Osteocyte (in vitro differentiated cells): Measurements from ENCODE around the gene SLX4IP. TPM values are rescaled to one million over a fixed set of nuclear protein-coding genes. Genes with fewer than 3 reads are reported as not detected.

Experiments
- DNase-seq: peaks from one replicate; pipeline ENCODE4 v3.0.0; 2021; ENCODE audit warnings: mixed read lengths; ENCODE audit not compliant: unreplicated experiment; ENCODE audit errors: extremely low spot score
- H3K27ac Mint-ChIP-seq: one replicate; pipeline ENCODE4 v1.8.0; 2021; ENCODE audit warnings: mild to moderate bottlenecking, mixed read lengths; ENCODE audit not compliant: unreplicated experiment
- H3K27me3 Mint-ChIP-seq: one replicate; pipeline ENCODE4 v1.8.0; 2021; ENCODE audit warnings: mixed read lengths; ENCODE audit not compliant: unreplicated experiment
- H3K36me3 Mint-ChIP-seq: one replicate; pipeline ENCODE4 v1.8.0; 2021; ENCODE audit warnings: mixed read lengths; ENCODE audit not compliant: unreplicated experiment
- H3K4me1 Mint-ChIP-seq: one replicate; pipeline ENCODE4 v1.8.0; 2021; ENCODE audit warnings: mixed read lengths; ENCODE audit not compliant: unreplicated experiment
- H3K4me3 Mint-ChIP-seq: one replicate; pipeline ENCODE4 v1.8.0; 2021; ENCODE audit warnings: mild to moderate bottlenecking, moderate library complexity, mixed read lengths; ENCODE audit not compliant: unreplicated experiment
- H3K9me3 Mint-ChIP-seq: one replicate; pipeline ENCODE4 v1.8.0; 2021; ENCODE audit warnings: mixed read lengths; ENCODE audit not compliant: unreplicated experiment
- total RNA-seq: library from RNA; stranded (reverse); gene quantifications from 2 replicates; pipeline ENCODE4 v1.2.1, GENCODE V29; 2021
- TF ChIP-seq, protein P1 (sequence below): fragments of 200-600 bp; sonication (generic); IDR thresholded peaks from 2 replicates; pipeline ENCODE4 v1.5.0; 2021; ENCODE audit warnings: antibody characterized with exemption, mild to moderate bottlenecking, moderate library complexity

Gene SLX4IP
- total RNA-seq, 1 donor from 2014 or later: 5.4 TPM

DNA sequence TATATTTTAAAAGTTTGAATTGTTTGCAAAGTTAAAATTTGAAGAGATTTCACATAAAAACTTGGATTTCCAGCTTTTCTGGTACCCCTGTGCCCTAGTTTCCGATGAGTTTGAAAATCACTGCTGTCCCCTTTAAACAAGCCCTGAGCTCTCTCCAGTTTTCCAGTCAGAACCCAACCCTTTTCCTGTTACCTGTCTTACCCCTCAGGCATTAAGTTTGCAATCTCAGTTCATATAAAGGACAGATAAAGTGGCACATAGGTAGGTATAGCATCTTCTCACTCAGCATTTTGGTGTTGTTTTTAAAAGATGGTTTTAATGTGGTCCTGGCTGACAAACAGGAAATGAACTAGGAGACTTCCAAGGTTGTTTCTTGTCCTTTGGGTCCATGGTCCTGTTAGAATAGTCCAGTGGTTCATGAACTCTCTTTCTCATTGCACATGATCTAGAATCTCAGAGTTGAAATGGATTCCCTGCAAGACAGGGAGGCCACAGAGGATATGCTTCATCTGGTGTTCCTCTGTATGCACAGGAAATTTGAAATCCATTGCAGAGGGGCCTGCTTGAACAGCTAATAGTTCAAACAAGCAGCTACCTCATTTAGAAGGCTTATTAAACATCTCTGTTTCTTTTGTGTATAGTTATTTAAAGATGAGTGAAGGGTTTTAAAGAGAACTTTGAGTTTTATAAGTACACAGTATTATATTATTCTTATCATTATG lies 156.0 kb downstream of the SLX4IP start:
- Mint-ChIP-seq H3K27me3 (no peaks in the 10 kb centered on the region), H3K27ac (peak overlapping the region; percentile 96)

DNA sequence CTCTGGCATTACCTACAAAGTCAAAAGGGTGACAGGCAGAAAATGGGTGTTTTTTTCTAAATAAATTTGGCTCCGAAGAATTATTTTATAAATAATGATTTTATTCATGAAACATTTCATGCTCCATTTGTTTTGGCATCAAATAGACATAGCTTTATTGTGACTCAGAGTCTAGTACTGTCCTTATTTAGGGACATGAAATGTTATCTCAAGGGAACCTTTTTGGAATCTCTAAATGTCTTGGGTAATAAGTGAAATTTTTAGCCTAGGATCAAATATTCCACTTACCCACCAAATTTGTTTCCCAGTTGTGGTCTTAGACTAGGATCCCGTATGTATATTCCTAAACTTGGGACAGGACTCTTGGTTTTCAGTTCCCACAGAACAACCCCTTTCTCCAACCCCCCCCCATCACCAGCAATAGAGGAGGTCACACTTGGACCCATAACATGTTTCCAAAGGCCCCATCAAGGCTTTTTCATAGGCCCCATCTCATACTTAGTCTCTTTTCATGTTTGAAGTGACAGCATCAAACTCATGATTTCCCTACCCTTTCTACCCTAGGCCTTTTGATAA lies 156.9 kb downstream of the SLX4IP start:
- Mint-ChIP-seq H3K4me3 (no peak overlapping the region), H3K27me3 (no peaks in the 10 kb centered on the region), H3K36me3 (peaks cover 4% of the 10 kb centered on the region), H3K4me1 (peaks cover 77% of the 10 kb centered on the region), H3K9me3 (no peaks in the 10 kb centered on the region), H3K27ac (peak overlapping the region; percentile 96)
- TF ChIP-seq, protein P1, sequence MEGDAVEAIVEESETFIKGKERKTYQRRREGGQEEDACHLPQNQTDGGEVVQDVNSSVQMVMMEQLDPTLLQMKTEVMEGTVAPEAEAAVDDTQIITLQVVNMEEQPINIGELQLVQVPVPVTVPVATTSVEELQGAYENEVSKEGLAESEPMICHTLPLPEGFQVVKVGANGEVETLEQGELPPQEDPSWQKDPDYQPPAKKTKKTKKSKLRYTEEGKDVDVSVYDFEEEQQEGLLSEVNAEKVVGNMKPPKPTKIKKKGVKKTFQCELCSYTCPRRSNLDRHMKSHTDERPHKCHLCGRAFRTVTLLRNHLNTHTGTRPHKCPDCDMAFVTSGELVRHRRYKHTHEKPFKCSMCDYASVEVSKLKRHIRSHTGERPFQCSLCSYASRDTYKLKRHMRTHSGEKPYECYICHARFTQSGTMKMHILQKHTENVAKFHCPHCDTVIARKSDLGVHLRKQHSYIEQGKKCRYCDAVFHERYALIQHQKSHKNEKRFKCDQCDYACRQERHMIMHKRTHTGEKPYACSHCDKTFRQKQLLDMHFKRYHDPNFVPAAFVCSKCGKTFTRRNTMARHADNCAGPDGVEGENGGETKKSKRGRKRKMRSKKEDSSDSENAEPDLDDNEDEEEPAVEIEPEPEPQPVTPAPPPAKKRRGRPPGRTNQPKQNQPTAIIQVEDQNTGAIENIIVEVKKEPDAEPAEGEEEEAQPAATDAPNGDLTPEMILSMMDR: no peak
- no peak for DNase-seq

More for the DNA sequence above, 156.0 kb downstream of the SLX4IP start:
- peaks cover 3% of the 10 kb centered on the region for H3K9me3 Mint-ChIP-seq
- DNase-seq: no peak
- no peak overlapping the region for H3K4me3 Mint-ChIP-seq
- peaks cover 4% of the 10 kb centered on the region for H3K36me3 Mint-ChIP-seq
- TF ChIP-seq, protein P1: no peak
- peaks cover 68% of the 10 kb centered on the region for H3K4me1 Mint-ChIP-seq

DNA sequence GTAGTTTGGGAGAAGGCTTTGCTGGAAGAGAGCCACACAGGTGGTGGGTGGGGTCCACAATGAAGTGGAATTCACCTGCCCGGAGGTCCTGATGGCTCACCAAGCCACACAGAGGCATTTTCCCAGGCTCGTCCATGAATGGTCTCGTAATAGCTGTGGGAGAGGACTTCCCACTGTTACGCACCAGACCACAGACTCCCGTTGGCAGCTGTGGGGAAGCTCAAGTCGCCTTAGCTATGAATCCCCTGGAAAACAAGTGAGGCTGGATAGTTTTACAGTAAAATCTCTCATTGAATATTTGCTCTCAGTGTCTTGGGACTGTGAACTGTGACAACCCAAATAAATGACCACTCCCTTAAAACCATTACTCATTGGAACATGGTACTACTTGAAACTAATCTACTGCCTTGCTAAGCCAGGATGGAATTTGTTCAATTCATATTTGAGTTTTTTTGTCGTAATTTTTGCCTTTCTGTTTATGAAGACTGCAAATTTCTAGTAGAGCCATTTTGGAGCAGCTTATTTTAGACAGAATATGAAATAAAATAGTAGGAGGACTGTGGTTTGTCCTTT lies 159.3 kb downstream of the SLX4IP start:
- Mint-ChIP-seq H3K4me3 (no peak overlapping the region), H3K36me3 (no peaks in the 10 kb centered on the region), H3K4me1 (peaks cover 89% of the 10 kb centered on the region), H3K27me3 (no peaks in the 10 kb centered on the region), H3K27ac (peak overlapping the region; percentile 96), H3K9me3 (no peaks in the 10 kb centered on the region)
- TF ChIP-seq, protein P1: no peak
- no peak for DNase-seq

DNA sequence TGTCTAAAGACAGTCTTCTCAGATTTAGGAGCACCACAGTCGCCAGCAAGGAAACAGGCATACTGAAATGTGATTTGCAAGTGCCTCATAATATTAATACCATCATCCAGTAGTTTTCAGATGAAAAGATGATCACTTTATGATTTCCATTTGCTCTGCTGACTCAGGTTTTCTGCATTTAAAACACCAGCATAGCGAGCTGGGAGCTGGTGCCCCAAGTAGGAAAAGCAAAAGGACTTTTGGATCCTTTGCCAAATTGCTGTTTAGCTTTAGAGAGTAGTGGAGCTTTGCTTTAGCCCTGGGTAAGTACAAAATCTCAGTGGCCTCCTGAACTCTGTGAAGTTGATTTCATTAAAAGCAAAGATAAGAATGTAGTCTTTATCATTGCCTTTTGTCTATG lies 160.2 kb downstream of the SLX4IP start:
- Mint-ChIP-seq H3K27me3 (no peaks in the 10 kb centered on the region), H3K9me3 (no peaks in the 10 kb centered on the region), H3K4me3 (no peak overlapping the region), H3K36me3 (no peaks in the 10 kb centered on the region), H3K27ac (peak overlapping the region; percentile 96), H3K4me1 (peaks cover 83% of the 10 kb centered on the region)
- DNase-seq: no peak
- TF ChIP-seq, protein P1: no peak

DNA sequence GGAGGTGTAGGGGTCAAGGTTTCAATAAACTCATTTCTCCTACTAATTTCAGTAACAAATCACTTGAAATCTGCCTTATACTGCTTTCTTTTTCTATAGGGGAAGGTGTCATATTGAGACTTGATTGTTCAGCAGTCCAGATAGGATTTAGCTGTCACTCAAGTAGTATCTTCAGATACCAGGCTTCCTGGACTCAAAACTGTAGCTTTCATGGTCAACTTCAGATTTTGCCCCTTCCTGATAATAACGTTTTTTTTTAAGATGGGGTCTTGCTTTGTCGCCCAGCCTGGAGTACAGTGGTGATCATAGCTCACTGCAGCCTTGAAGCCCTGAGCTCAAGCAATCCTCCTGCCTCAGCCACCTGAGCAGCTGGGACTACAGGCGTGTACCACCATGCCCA lies 160.9 kb downstream of the SLX4IP start:
- no peak for DNase-seq
- H3K9me3 Mint-ChIP-seq: no peaks in the 10 kb centered on the region
- H3K4me1 Mint-ChIP-seq: peaks cover 76% of the 10 kb centered on the region
- H3K27ac Mint-ChIP-seq: peak overlapping the region; percentile 96
- TF ChIP-seq, protein P1: no peak
- no peaks in the 10 kb centered on the region for H3K36me3 Mint-ChIP-seq
- no peak overlapping the region for H3K4me3 Mint-ChIP-seq
- no peaks in the 10 kb centered on the region for H3K27me3 Mint-ChIP-seq
